Measurements from ENCODE around the gene POTEC. TPM values are rescaled to one million over a fixed set of nuclear protein-coding genes. Genes with fewer than 3 reads are reported as not detected.
"Not testable (repeated sequence)": the region's sequence is repeated elsewhere in the genome, so short reads cannot be mapped to it uniquely, and the experiment has no call there.

POTEC gene
- total and polyA plus RNA-seq, 9 of the 15 experiments (the other 6 are each of a cell fraction or from before 2014, with no cell fraction given), result 0.01 TPM; not detected in 8

DNA sequence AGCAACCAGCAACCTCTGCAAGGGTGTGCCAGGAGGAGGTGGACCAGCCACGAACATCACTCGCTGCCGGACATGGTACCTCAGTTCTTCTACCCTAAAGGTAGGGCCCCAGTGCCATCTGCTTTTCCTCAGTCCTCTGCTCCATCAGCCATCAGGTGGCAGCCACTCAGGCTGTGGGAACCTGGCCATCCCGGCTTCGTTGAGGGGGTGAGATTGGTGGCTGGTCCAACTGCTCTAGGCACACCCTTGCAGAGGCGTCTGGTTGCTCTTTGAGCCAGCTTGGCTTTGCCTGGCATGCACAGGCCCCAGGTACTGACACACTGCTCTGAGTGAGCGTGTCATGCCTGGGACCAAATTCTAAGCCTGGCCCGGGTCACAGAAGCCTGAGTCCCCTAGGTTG, 39.7 kb downstream of the POTEC start:
- POLR2A ChIA-PET; H3K4me3 ChIP-seq; H3K9me3 ChIP-seq (replicated peaks; ENCODE audit: control insufficient read depth, insufficient read depth, low read depth, low read length); DNase-seq (ENCODE audit: extremely low read depth in 1 of 4, low spot score in 3 of 4); CTCF ChIA-PET (ENCODE audit: low intra/inter-chr PET ratio); FAIRE-seq; H3K27me3 ChIP-seq (ENCODE audit: control insufficient read depth in 2 of 2, insufficient read depth in 2 of 2, low read length in 2 of 2); H3K9me1 ChIP-seq (ENCODE audit: control insufficient read depth, insufficient read depth, low read length); BruUV-seq (replicated peaks); in situ Hi-C loops (cut with MboI); H3K9ac ChIP-seq (ENCODE audit: insufficient read depth in 1 of 2, low read depth in 2 of 2, low read length in 2 of 2); H4K20me1 ChIP-seq (replicated peaks; ENCODE audit: control insufficient read depth, insufficient read depth, low read length); H2AFZ ChIP-seq (ENCODE audit: low read depth, low read length); intact Hi-C loops (cut with micrococcal nuclease); H3K4me2 ChIP-seq (ENCODE audit: insufficient read depth, low read length); H3K27ac ChIP-seq (ENCODE audit: extremely low read depth, low read depth, low read length); ATAC-seq; H3K4me1 ChIP-seq (replicated peaks in 1 of 2; ENCODE audit: control insufficient read depth in 2 of 2, insufficient read depth in 2 of 2, low read length in 2 of 2); H3K36me3 ChIP-seq (ENCODE audit: control insufficient read depth, insufficient read depth, low read length); H3K79me2 ChIP-seq (ENCODE audit: control insufficient read depth, insufficient read depth, low read length): not testable (repeated sequence)
- WGBS (ENCODE audit: insufficient coverage, low coverage, missing lambda C conversion rate), result 2% methylated on average over 6 of the region's 8 CpGs

DNA sequence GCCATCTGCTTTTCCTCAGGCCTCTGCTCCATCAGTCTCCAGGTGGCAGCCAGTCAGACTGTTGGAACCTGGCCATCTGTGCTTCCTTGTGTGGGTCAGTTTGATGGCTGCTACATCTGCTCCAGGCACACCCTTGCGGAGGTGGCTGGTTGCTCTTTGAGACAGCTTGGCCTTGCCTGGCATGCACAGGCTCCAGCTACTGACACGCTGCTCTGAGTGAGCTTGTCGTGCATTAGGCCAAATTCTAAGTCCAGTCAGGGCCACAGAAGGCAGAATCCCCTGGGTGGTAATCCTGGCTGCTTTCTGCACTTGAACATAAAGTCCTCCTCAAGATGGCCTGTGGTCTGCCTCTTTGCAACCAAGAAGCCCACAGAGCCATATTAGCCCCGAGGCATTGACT, 41.5 kb downstream of the POTEC start:
- H3K27ac ChIP-seq (ENCODE audit: extremely low read depth, low read depth, low read length); BruUV-seq (replicated peaks); H3K36me3 ChIP-seq (ENCODE audit: control insufficient read depth, insufficient read depth, low read length); H4K20me1 ChIP-seq (replicated peaks; ENCODE audit: control insufficient read depth, insufficient read depth, low read length); H3K9ac ChIP-seq (ENCODE audit: insufficient read depth in 1 of 2, low read depth in 2 of 2, low read length in 2 of 2); H3K9me1 ChIP-seq (ENCODE audit: control insufficient read depth, insufficient read depth, low read length); H3K4me1 ChIP-seq (replicated peaks in 1 of 2; ENCODE audit: control insufficient read depth in 2 of 2, insufficient read depth in 2 of 2, low read length in 2 of 2); H3K9me3 ChIP-seq (replicated peaks; ENCODE audit: control insufficient read depth, insufficient read depth, low read depth, low read length); H3K79me2 ChIP-seq (ENCODE audit: control insufficient read depth, insufficient read depth, low read length); ATAC-seq; CTCF ChIA-PET (ENCODE audit: low intra/inter-chr PET ratio); H3K4me3 ChIP-seq; intact Hi-C loops (cut with micrococcal nuclease); in situ Hi-C loops (cut with MboI); DNase-seq (ENCODE audit: extremely low read depth in 1 of 4, low spot score in 3 of 4); H3K4me2 ChIP-seq (ENCODE audit: insufficient read depth, low read length); H3K27me3 ChIP-seq (ENCODE audit: control insufficient read depth in 2 of 2, insufficient read depth in 2 of 2, low read length in 2 of 2); FAIRE-seq; POLR2A ChIA-PET; H2AFZ ChIP-seq (ENCODE audit: low read depth, low read length): not testable (repeated sequence)
- WGBS (ENCODE audit: insufficient coverage, low coverage, missing lambda C conversion rate), result 0% methylated on average over 4 of the region's 4 CpGs

DNA sequence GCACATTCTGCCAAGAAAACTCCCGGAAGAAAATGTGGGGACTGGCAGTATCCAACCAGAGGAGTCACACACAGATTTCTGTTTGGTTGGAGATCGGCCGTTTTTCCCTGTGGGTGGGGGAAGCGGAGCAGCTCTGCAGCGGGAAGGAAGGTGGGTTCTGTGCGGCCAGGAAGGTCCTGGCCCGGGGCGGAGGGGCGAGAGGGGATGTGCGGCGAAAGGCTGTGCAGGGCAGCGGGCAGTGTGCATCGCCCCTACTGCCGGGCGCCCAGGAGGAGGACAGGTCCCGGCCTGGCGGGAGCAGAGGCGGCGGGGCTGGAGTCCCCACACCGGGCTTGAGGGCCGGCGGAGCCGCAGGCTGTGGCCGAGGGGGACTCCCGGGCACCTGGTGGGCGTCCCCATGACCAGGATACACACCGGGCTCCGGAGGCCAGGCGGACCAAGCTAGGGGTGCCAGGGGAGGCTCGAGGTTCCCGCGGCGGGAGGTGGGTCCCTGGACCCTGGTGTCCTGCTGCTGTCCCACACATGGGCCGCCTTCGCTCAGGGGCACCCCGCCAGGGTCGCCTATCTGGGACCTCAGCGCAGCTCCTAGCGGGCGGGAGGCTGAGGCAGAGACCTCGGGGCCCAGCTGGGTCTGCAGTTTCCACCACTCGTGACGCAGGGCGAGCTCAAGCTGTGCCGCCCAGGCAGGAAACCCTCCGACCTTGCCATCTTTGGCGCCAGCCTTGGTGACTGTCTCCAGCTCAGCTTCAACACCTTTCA, 54.0 kb downstream of the POTEC start:
- in situ Hi-C loops (cut with MboI); H3K27ac ChIP-seq (ENCODE audit: extremely low read depth, low read depth, low read length); BruUV-seq (replicated peaks); H3K9ac ChIP-seq (ENCODE audit: insufficient read depth in 1 of 2, low read depth in 2 of 2, low read length in 2 of 2); POLR2A ChIA-PET; FAIRE-seq; H3K36me3 ChIP-seq (ENCODE audit: control insufficient read depth, insufficient read depth, low read length); CTCF ChIA-PET (ENCODE audit: low intra/inter-chr PET ratio); H3K4me2 ChIP-seq (ENCODE audit: insufficient read depth, low read length); intact Hi-C loops (cut with micrococcal nuclease); DNase-seq (ENCODE audit: extremely low read depth in 1 of 4, low spot score in 3 of 4); H4K20me1 ChIP-seq (replicated peaks; ENCODE audit: control insufficient read depth, insufficient read depth, low read length); H2AFZ ChIP-seq (ENCODE audit: low read depth, low read length); H3K4me3 ChIP-seq; ATAC-seq; H3K27me3 ChIP-seq (ENCODE audit: control insufficient read depth in 2 of 2, insufficient read depth in 2 of 2, low read length in 2 of 2); H3K9me1 ChIP-seq (ENCODE audit: control insufficient read depth, insufficient read depth, low read length); H3K79me2 ChIP-seq (ENCODE audit: control insufficient read depth, insufficient read depth, low read length); H3K9me3 ChIP-seq (replicated peaks; ENCODE audit: control insufficient read depth, insufficient read depth, low read depth, low read length); H3K4me1 ChIP-seq (replicated peaks in 1 of 2; ENCODE audit: control insufficient read depth in 2 of 2, insufficient read depth in 2 of 2, low read length in 2 of 2): not testable (repeated sequence)
- whole genome bisulfite sequencing (ENCODE audit: insufficient coverage, low coverage, missing lambda C conversion rate), result under 1% methylated on average over 26 of the region's 47 CpGs

DNA sequence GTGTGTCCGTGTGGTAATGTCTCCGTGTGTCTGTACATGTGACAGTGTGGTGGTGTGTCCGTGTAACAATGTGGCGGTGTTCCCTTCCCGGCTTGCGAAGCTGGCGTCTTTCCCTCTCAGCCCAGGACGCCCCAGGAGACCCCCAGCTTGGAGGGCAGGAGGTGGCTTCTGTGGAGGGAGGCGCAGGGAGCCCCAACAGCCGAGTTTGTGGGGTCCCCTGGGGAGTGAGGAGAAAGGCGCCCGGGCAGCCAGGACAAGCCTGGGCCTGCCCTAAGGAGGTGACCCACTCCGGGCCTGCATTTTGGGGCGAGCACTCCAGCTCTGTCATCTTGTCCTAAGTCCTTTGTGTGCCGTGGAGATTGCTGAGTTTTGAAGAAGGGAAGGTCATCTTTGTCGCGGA, 54.6 kb downstream of the POTEC start:
- H3K9me1 ChIP-seq (ENCODE audit: control insufficient read depth, insufficient read depth, low read length); H3K4me1 ChIP-seq (replicated peaks in 1 of 2; ENCODE audit: control insufficient read depth in 2 of 2, insufficient read depth in 2 of 2, low read length in 2 of 2); BruUV-seq (replicated peaks); H3K9ac ChIP-seq (ENCODE audit: insufficient read depth in 1 of 2, low read depth in 2 of 2, low read length in 2 of 2); ATAC-seq; H3K9me3 ChIP-seq (replicated peaks; ENCODE audit: control insufficient read depth, insufficient read depth, low read depth, low read length); H3K4me2 ChIP-seq (ENCODE audit: insufficient read depth, low read length); DNase-seq (ENCODE audit: extremely low read depth in 1 of 4, low spot score in 3 of 4); H3K79me2 ChIP-seq (ENCODE audit: control insufficient read depth, insufficient read depth, low read length); intact Hi-C loops (cut with micrococcal nuclease); H2AFZ ChIP-seq (ENCODE audit: low read depth, low read length); CTCF ChIA-PET (ENCODE audit: low intra/inter-chr PET ratio); H3K27ac ChIP-seq (ENCODE audit: extremely low read depth, low read depth, low read length); POLR2A ChIA-PET; H3K36me3 ChIP-seq (ENCODE audit: control insufficient read depth, insufficient read depth, low read length); in situ Hi-C loops (cut with MboI); H3K27me3 ChIP-seq (ENCODE audit: control insufficient read depth in 2 of 2, insufficient read depth in 2 of 2, low read length in 2 of 2); FAIRE-seq; H4K20me1 ChIP-seq (replicated peaks; ENCODE audit: control insufficient read depth, insufficient read depth, low read length); H3K4me3 ChIP-seq: not testable (repeated sequence)
- WGBS (ENCODE audit: insufficient coverage, low coverage, missing lambda C conversion rate), result 2% methylated on average over 9 of the region's 17 CpGs

All from K562 (cell line).